PC-3 (cell line): ENCODE results near the gene MBIP. TPM values are rescaled to one million over a fixed set of nuclear protein-coding genes. Genes with fewer than 3 reads are reported as not detected.

Experiments
- ATAC-seq: fragments of 200-7000 bp; cut with Tn5 transposase; 2 replicates; pipeline ENCODE4 v1.9.1; 2020; ENCODE audit warnings: mild to moderate bottlenecking, moderate library complexity
- BruUV-seq: library from RNA; stranded (reverse); fragments of 400-500 nt; replicated peaks from 2 replicates; lab custom pipeline; 2021; lab: Mats Ljungman, UMichigan
- CTCF ChIA-PET: fragments of 300-600 bp; sonication (Branson Sonifier 250); formaldehyde crosslinking; loops from one replicate; lab custom pipeline; 2022; ENCODE audit warnings: antibody characterized with exemption; lab: Charles Lee
- POLR2A ChIA-PET: fragments of 300-600 bp; sonication (Branson Sonifier 250); formaldehyde crosslinking; loops from one replicate; lab custom pipeline; 2022; ENCODE audit warnings: antibody characterized with exemption; ENCODE audit not compliant: unreplicated experiment; lab: Charles Lee
- DNase-seq: peaks from one replicate; pipeline ENCODE4 v3.0.0-alpha.2; 2015
- H2AFZ ChIP-seq: fragments of 300-600 bp; sonication (generic); 2 replicates; pipeline ENCODE4 v1.6.0; 2016; ENCODE audit warnings: antibody characterized with exemption, low read length
- H3F3A ChIP-seq: fragments of 300-600 bp; sonication (generic); one replicate; pipeline ENCODE4 v1.6.0; 2017; ENCODE audit warnings: antibody characterized with exemption, low read length, control low read depth, mild to moderate bottlenecking; ENCODE audit not compliant: unreplicated experiment
- H3K27ac ChIP-seq: fragments of 300-600 bp; sonication (generic); 2 replicates; pipeline ENCODE4 v1.5.1; 2016; ENCODE audit warnings: mild to moderate bottlenecking, low read length
- H3K27me3 ChIP-seq: fragments of 300-600 bp; sonication (generic); 2 replicates; pipeline ENCODE4 v1.6.1; 2016; ENCODE audit warnings: low read length, mixed read lengths
- H3K36me3 ChIP-seq: fragments of 300-600 bp; sonication (generic); 2 replicates; pipeline ENCODE4 v1.6.1; 2016; ENCODE audit warnings: low read depth, mixed run types, low read length, mixed read lengths
- H3K4me1 ChIP-seq: fragments of 300-600 bp; sonication (generic); 2 replicates; pipeline ENCODE4 v1.5.1; 2016; ENCODE audit warnings: low read length; ENCODE audit not compliant: insufficient read depth
- H3K4me2 ChIP-seq: fragments of 300-600 bp; sonication (generic); 2 replicates; pipeline ENCODE4 v1.6.0; 2016; ENCODE audit warnings: low read length
- H3K4me3 ChIP-seq: fragments of 300-600 bp; sonication (generic); 2 replicates; pipeline ENCODE4 v1.5.1; 2016; ENCODE audit warnings: mild to moderate bottlenecking, low read length, mixed read lengths
- H3K79me2 ChIP-seq: fragments of 300-600 bp; sonication (generic); 2 replicates; pipeline ENCODE4 v1.6.1; 2017; ENCODE audit warnings: low read length, mixed read lengths
- H3K9ac ChIP-seq: fragments of 300-600 bp; sonication (generic); 2 replicates; pipeline ENCODE4 v1.6.0; 2016; ENCODE audit warnings: mild to moderate bottlenecking, low read length
- H3K9me2 ChIP-seq: fragments of 300-600 bp; sonication (generic); replicated peaks from 2 replicates; pipeline ENCODE4 v1.6.1; 2016; ENCODE audit warnings: mixed run types, low read length, mixed read lengths
- H3K9me3 ChIP-seq: fragments of 300-600 bp; sonication (generic); 2 replicates; pipeline ENCODE4 v1.6.1; 2016; ENCODE audit warnings: low read length, mixed read lengths
- H4K20me1 ChIP-seq: fragments of 300-600 bp; sonication (generic); 2 replicates; pipeline ENCODE4 v1.6.1; 2016; ENCODE audit warnings: low read length, mixed read lengths
- CTCF ChIP-seq: fragments of 300-600 bp; sonication (generic); conservative IDR thresholded peaks from 2 replicates; pipeline ENCODE4 v1.5.1; 2017; ENCODE audit warnings: antibody characterized with exemption, low read depth, mild to moderate bottlenecking, low read length
- EZH2 ChIP-seq: fragments of 300-600 bp; sonication (generic); IDR thresholded peaks from one replicate; pipeline ENCODE4 v1.6.1; 2017; ENCODE audit warnings: antibody characterized with exemption, mild to moderate bottlenecking, low read length; ENCODE audit not compliant: unreplicated experiment
- EZH2phosphoT487 ChIP-seq: fragments of 300-600 bp; sonication (generic); IDR thresholded peaks from 2 replicates; pipeline ENCODE4 v1.6.1; 2018; ENCODE audit warnings: mild to moderate bottlenecking, antibody characterized with exemption, low read length, borderline replicate concordance
- intact Hi-C: fragments of 100-400 bp; cut with micrococcal nuclease; formaldehyde crosslinking; loops from 2 replicates; pipeline ENCODE4 v1.9.0; 2023
- total RNA-seq: library from RNA; depleted of rRNA; stranded (reverse); fragments of >200 nt; gene quantifications from 2 replicates; pipeline ENCODE4 v1.2.3, GENCODE V29; 2014

MBIP gene
- total RNA-seq, 1 experiment from 2014 or later: 8.5 TPM

GRCh38 chr14:36293824-36294223, 26.6 kb downstream of the MBIP start:
- BruUV-seq: no TSS peak
- TF ChIP-seq EZH2phosphoT487: no peak
- no peak for TF ChIP-seq CTCF
- no peak for TF ChIP-seq EZH2

GRCh38 chr14:36289954-36290353, 30.5 kb downstream of the MBIP start:
- ATAC-seq: no peak
- ChIA-PET CTCF (no interaction called here), POLR2A (no interaction called here)
- Histone ChIP-seq H3K27ac (no peak overlapping the region), H3K4me3 (no peak overlapping the region), H3K9me2 (no peaks in the 10 kb centered on the region), H3K9ac (no peak overlapping the region), H2AFZ (no peak overlapping the region), H3K27me3 (no peaks in the 10 kb centered on the region), H3K36me3 (no peaks in the 10 kb centered on the region), H3K79me2 (no peaks in the 10 kb centered on the region), H3K9me3 (no peaks in the 10 kb centered on the region), H4K20me1 (no peaks in the 10 kb centered on the region), H3F3A (no peaks in the 10 kb centered on the region), H3K4me2 (no peak overlapping the region), H3K4me1 (no peaks in the 10 kb centered on the region)
- BruUV-seq: no TSS peak
- intact Hi-C loops: loop anchor here (10.0 kb wide), 1 partner anchor 215 kb away; no protein-coding TSS in a partner anchor
- TF ChIP-seq EZH2phosphoT487: no peak
- TF ChIP-seq EZH2: no peak
- no peak for DNase-seq

More at GRCh38 chr14:36293824-36294223, 26.6 kb downstream of the MBIP start:
- Histone ChIP-seq H3K9me2 (no peaks in the 10 kb centered on the region), H3K36me3 (peaks cover 21% of the 10 kb centered on the region), H3K9ac (no peak overlapping the region), H3F3A (no peaks in the 10 kb centered on the region), H2AFZ (no peak overlapping the region), H3K4me2 (no peak overlapping the region), H3K79me2 (no peaks in the 10 kb centered on the region), H3K27ac (no peak overlapping the region), H3K4me1 (no peaks in the 10 kb centered on the region), H3K27me3 (no peaks in the 10 kb centered on the region), H3K9me3 (no peaks in the 10 kb centered on the region), H3K4me3 (no peak overlapping the region), H4K20me1 (no peaks in the 10 kb centered on the region)
- intact Hi-C loops: no loop called here
- ChIA-PET POLR2A (no interaction called here), CTCF (interaction anchor here (0.5 to 0.6 kb wide), 2 partner anchors 44 to 224 kb away, joined by 3 to 12 read pairs; no protein-coding TSS in a partner anchor)
- no peak for ATAC-seq
- no peak for DNase-seq

GRCh38 chr14:36288496-36288895, 31.9 kb downstream of the MBIP start:
- Histone ChIP-seq H3K27ac (no peak overlapping the region), H3K36me3 (no peaks in the 10 kb centered on the region), H3F3A (no peaks in the 10 kb centered on the region), H3K4me1 (no peaks in the 10 kb centered on the region), H3K27me3 (peaks cover 4% of the 10 kb centered on the region; the same call in 1 of the 2 replicates), H3K9me2 (no peaks in the 10 kb centered on the region), H3K9ac (no peak overlapping the region), H4K20me1 (no peaks in the 10 kb centered on the region), H2AFZ (no peak overlapping the region), H3K79me2 (no peaks in the 10 kb centered on the region), H3K4me3 (no peak overlapping the region), H3K4me2 (no peak overlapping the region), H3K9me3 (no peaks in the 10 kb centered on the region)
- no peak for ATAC-seq
- intact Hi-C loops: loop anchor here (10.0 kb wide), 1 partner anchor 214 kb away; no protein-coding TSS in a partner anchor
- ChIA-PET CTCF (interaction anchor here (0.7 kb wide), 1 partner anchor 72 kb away, joined by 4 read pairs; no protein-coding TSS in a partner anchor), POLR2A (no interaction called here)
- TF ChIP-seq CTCF (no peak), EZH2 (no peak), EZH2phosphoT487 (no peak)
- BruUV-seq: no TSS peak
- no peak for DNase-seq
